Pancreas (tissue), 10 donors: ENCODE measurements around the gene CDH9. TPM values are rescaled to one million over a fixed set of nuclear protein-coding genes. Genes with fewer than 3 reads are reported as not detected.

Experiments used
- ATAC-seq, 4 donors: fragments of 200-7000 bp; cut with Tn5 transposase; one replicate each; pipeline versions ENCODE4 v1.8.0 to v1.9.1; 2020; ENCODE audit warnings: mild to moderate bottlenecking in 4 of 4, moderate library complexity in 4 of 4
- DNase-seq, 6 donors: peaks; one replicate each; pipeline ENCODE4 v3.0.0-alpha.2; 2020
- FAIRE-seq: peaks from 2 replicates; lab custom pipeline; 2012; peaks lifted over from hg19 to GRCh38; lab: Jason Lieb, UNC
- H3K27ac ChIP-seq, 4 donors: fragments of 200-600 bp; sonication (generic); 1 replicate in 3 of 4; 2 replicates in 1 of 4; pipeline versions ENCODE4 v1.5.0 to v1.8.0; 2020
- H3K27me3 ChIP-seq, 4 donors: fragments of 200-600 bp; one replicate each; pipeline ENCODE4 v1.8.0; 2021
- H3K36me3 ChIP-seq, 3 donors: fragments of 200-600 bp; sonication (generic) in 1 of 3; one replicate each; pipeline versions ENCODE4 v1.5.0 to v1.8.0; 2020 to 2021
- H3K4me1 ChIP-seq, 3 donors: fragments of 200-600 bp; one replicate each; pipeline ENCODE4 v1.8.0; 2021
- H3K4me3 ChIP-seq, 4 donors: fragments of 200-600 bp; sonication (generic) in 2 of 4; one replicate each; pipeline versions ENCODE4 v1.5.0 to v1.8.0; 2020 to 2021
- H3K9me3 ChIP-seq, 4 donors: fragments of 200-600 bp; one replicate each; pipeline ENCODE4 v1.8.0; 2021
- CTCF ChIP-seq, 4 donors: fragments of 200-600 bp; sonication (generic) in 3 of 4; IDR thresholded peaks; one replicate each; pipeline versions ENCODE4 v1.5.0 to v1.8.0; 2021; ENCODE audit warnings: antibody characterized with exemption in 4 of 4
- WGBS, 2 donors: extraction: QIAGEN DNeasy Blood & Tissue Kit; methylation state at CpG; one replicate each; pipeline ENCODE4 v1.1.7; 2013; 5-methylcytosine and 5-hydroxymethylcytosine counted together
- intact Hi-C, 3 donors: fragments of 100-400 bp; cut with DNase I; formaldehyde crosslinking; loops; one replicate each; pipeline versions ENCODE4 v1.11.1 to v1.14.2; 2022
- polyA plus RNA-seq, 2 donors: library from polyadenylated mRNA; stranded (reverse); fragments of 200-250 nt; gene quantifications; one replicate each; pipeline ENCODE4 v1.2.3, GENCODE V29; 2013
- total RNA-seq, 6 donors: library from RNA; stranded (reverse); fragmentation: NEBNext Ultra II Directional in 4 of 6; extraction: Animal tissue kit (Norgen Biotek cat#: 25700) in 4 of 6; gene quantifications; one replicate each; pipeline versions ENCODE4 v1.2.1 to v1.2.4, GENCODE V29; 2021 to 2023
- donor health status: healthy with polysubstance abuse.
- donor health status: DM: no; HTN: no; CAD: no; lungs with moderate emphysema.
- donor health status: DM: no; HTN: no; CAD: no.
- donor health status: control.
- donor health status: control.
- donor health status: Bipolar disorder and iron deficiency.
- donor health status: DM: yes; HTN: yes; CAD: no.
- donor health status: DM: no; HTN: no; CAD: no.
- donor health status: DM: no; HTN: no; CAD: no.
- donor health status: DM: yes; HTN: yes; CAD: no.

The CDH9 gene
- total and polyA plus RNA-seq, 8 donors = not detected

DNA sequence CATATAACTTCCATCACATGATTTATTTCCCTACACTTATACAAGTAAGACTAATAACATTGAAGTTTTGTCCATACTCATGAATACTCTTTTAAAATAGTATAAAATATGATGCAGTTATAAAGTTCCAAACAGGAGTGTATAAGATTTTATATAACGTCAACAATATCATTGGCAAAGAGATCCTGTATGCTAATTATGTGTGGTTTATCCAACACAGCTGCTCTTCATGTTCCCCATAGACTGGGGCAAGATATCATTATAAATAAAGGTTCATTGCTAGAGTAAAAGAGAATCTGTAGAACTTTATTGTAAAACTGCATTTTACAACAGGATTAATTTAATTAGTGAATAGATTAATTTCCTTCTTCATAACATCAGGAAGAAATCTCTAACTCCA is 16.9 kb downstream of the CDH9 start:
- no peak for TF ChIP-seq CTCF (IDR thresholded peaks at IDR 0.05)
- Histone ChIP-seq H3K9me3 (no peaks in the 10 kb centered on the region), H3K27ac (no peak overlapping the region), H3K36me3 (no peaks in the 10 kb centered on the region), H3K4me1 (no peaks in the 10 kb centered on the region), H3K4me3 (no peak overlapping the region), H3K27me3 (no peaks in the 10 kb centered on the region)
- intact Hi-C loops = no loop called here
- ATAC-seq = no peak
- DNase-seq = no peak
- WGBS, 2 donors = 45 to 66% methylated on average over 1 of the region's 1 CpG
- no peak for FAIRE-seq

GRCh38 chr5:27020973-27021372 is 17.4 kb downstream of the CDH9 start:
- no peak for DNase-seq
- no peak for TF ChIP-seq CTCF (IDR thresholded peaks at IDR 0.05)
- FAIRE-seq = no peak
- Histone ChIP-seq H3K9me3 (no peaks in the 10 kb centered on the region), H3K27ac (no peak overlapping the region), H3K4me1 (no peaks in the 10 kb centered on the region), H3K36me3 (no peaks in the 10 kb centered on the region), H3K27me3 (no peaks in the 10 kb centered on the region), H3K4me3 (no peak overlapping the region)
- intact Hi-C loops = no loop called here
- ATAC-seq = no peak
- 18 to 22% methylated on average over 1 of the region's 1 CpG for WGBS, 2 donors

GRCh38 chr5:27015758-27016157 is 22.6 kb downstream of the CDH9 start:
- FAIRE-seq = no peak
- Histone ChIP-seq H3K27me3 (no peaks in the 10 kb centered on the region), H3K36me3 (no peaks in the 10 kb centered on the region), H3K9me3 (no peaks in the 10 kb centered on the region), H3K4me1 (no peaks in the 10 kb centered on the region), H3K4me3 (no peak overlapping the region), H3K27ac (no peak overlapping the region)
- intact Hi-C loops = no loop called here
- no peak for ATAC-seq
- DNase-seq = no peak
- TF ChIP-seq CTCF (IDR thresholded peaks at IDR 0.05) = no peak

DNA sequence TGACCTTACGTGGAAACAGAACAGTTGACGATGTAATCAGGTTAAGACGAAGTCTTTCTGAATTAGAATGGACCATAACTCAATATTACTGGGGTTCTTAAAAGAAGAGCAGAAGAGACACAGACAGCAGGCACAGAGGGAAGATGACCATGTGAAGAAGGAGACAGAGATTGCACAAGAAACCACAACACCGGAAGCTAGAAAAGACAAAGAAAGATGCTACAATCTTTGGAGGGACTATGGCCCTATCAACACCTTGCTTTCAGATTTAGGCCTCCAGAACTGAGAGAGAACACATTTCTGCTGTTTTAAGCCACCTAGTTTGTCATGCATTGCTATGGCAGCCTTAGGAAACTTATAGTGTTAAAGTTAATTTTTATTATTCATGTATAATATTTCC is 27.1 kb downstream of the CDH9 start:
- DNase-seq (no peak), ATAC-seq (no peak), FAIRE-seq (no peak)
- no peaks in the 10 kb centered on the region for H3K36me3 ChIP-seq
- H3K9me3 ChIP-seq = no peaks in the 10 kb centered on the region
- TF ChIP-seq CTCF (IDR thresholded peaks at IDR 0.05) = no peak
- no peak overlapping the region for H3K4me3 ChIP-seq
- 71 to 76% methylated on average over 4 of the region's 4 CpGs for WGBS, 2 donors
- no peaks in the 10 kb centered on the region for H3K4me1 ChIP-seq
- no peak overlapping the region for H3K27ac ChIP-seq
- intact Hi-C loops = no loop called here
- no peaks in the 10 kb centered on the region for H3K27me3 ChIP-seq

DNA sequence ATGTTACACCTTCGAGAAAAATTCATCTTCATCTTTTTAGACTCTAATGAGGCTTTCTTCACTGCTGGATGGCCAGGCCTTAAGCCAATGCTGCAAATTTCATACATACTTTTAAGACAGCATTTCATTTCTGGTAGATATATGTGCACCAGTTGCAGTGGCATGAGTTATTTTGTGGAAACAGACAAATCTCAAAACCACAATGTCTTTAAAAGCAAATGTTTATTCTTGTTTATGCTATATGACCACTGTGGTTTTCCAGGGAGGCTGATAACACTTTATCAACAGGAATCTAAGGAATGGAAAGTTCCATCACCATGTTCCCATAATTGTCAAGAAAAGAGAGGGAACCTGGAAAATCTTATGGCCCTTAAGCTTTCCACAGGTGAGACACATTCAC is 27.7 kb downstream of the CDH9 start:
- 63 to 79% methylated on average over 1 of the region's 1 CpG for WGBS, 2 donors
- no peak overlapping the region for H3K27ac ChIP-seq
- no peaks in the 10 kb centered on the region for H3K36me3 ChIP-seq
- no peak for ATAC-seq
- TF ChIP-seq CTCF (IDR thresholded peaks at IDR 0.05) = no peak
- FAIRE-seq = no peak
- no peak for DNase-seq
- H3K4me1 ChIP-seq = no peaks in the 10 kb centered on the region
- H3K27me3 ChIP-seq = no peaks in the 10 kb centered on the region
- intact Hi-C loops = no loop called here
- no peaks in the 10 kb centered on the region for H3K9me3 ChIP-seq
- H3K4me3 ChIP-seq = no peak overlapping the region
